Measurements from ENCODE around the gene LSMEM2. TPM values are rescaled to one million over a fixed set of nuclear protein-coding genes. Genes with fewer than 3 reads are reported as not detected.

The LSMEM2 gene
- total RNA-seq, 1 donor from 2014 or later: not detected

- Histone ChIP-seq H3K27me3 (no peaks in the 10 kb centered on the region), H3K36me3 (no peaks in the 10 kb centered on the region), H3K4me3 (peak overlapping the region; percentile 87 to 97), H3K9me3 (no peaks in the 10 kb centered on the region), H3K4me1 (peaks cover 67% of the 10 kb centered on the region), H3K27ac (peak overlapping the region; percentile 92)
- intact Hi-C loops (cut with DNase I): no loop called here
- no peak for DNase-seq (ENCODE audit: extremely low spot score in 2 of 2)
- TF ChIP-seq POLR2AphosphoS5 (IDR thresholded peaks at IDR 0.05; ENCODE audit: insufficient read depth in 1 of 2, low read depth in 1 of 2) (no peak), POLR2A (IDR thresholded peaks at IDR 0.05) (no peak), CTCF (IDR thresholded peaks at IDR 0.05) (no peak)
These were observed 41.7 kb upstream of the LSMEM2 start for GRCh38 chr3:50237133-50237651.

- intact Hi-C loops (cut with DNase I): no loop called here
- Histone ChIP-seq H3K4me1 (peaks cover 75% of the 10 kb centered on the region), H3K27me3 (no peaks in the 10 kb centered on the region), H3K36me3 (no peaks in the 10 kb centered on the region), H3K4me3 (peak overlapping the region; percentile 87 to 97), H3K9me3 (no peaks in the 10 kb centered on the region), H3K27ac (peak overlapping the region; percentile 92)
- TF ChIP-seq CTCF (IDR thresholded peaks at IDR 0.05) (no peak), POLR2A (IDR thresholded peaks at IDR 0.05) (peak in 1 of 2 donors; percentile 25), POLR2AphosphoS5 (IDR thresholded peaks at IDR 0.05; ENCODE audit: insufficient read depth in 1 of 2, low read depth in 1 of 2) (peak; percentile 48 to 71)
- no peak for DNase-seq (ENCODE audit: extremely low spot score in 2 of 2)
These were observed 40.9 kb upstream of the LSMEM2 start for GRCh38 chr3:50237754-50238548.

GRCh38 chr3:50238549-50239026 is 40.3 kb upstream of the LSMEM2 start:
- Histone ChIP-seq H3K36me3 (no peaks in the 10 kb centered on the region), H3K27me3 (no peaks in the 10 kb centered on the region), H3K27ac (peak overlapping the region; percentile 92), H3K4me3 (peak overlapping the region; percentile 87 to 97), H3K9me3 (no peaks in the 10 kb centered on the region), H3K4me1 (peaks cover 81% of the 10 kb centered on the region)
- intact Hi-C loops (cut with DNase I): no loop called here
- no peak for DNase-seq (ENCODE audit: extremely low spot score in 2 of 2)
- TF ChIP-seq CTCF (IDR thresholded peaks at IDR 0.05) (no peak), POLR2AphosphoS5 (IDR thresholded peaks at IDR 0.05; ENCODE audit: insufficient read depth in 1 of 2, low read depth in 1 of 2) (no peak), POLR2A (IDR thresholded peaks at IDR 0.05) (no peak)

- TF ChIP-seq POLR2A (IDR thresholded peaks at IDR 0.05) (no peak), POLR2AphosphoS5 (IDR thresholded peaks at IDR 0.05; ENCODE audit: insufficient read depth in 1 of 2, low read depth in 1 of 2) (no peak), CTCF (IDR thresholded peaks at IDR 0.05) (no peak)
- H3K27ac ChIP-seq: peak overlapping the region; percentile 92
- no peaks in the 10 kb centered on the region for H3K27me3 ChIP-seq
- H3K4me1 ChIP-seq: peaks cover 91% of the 10 kb centered on the region
- H3K9me3 ChIP-seq: no peaks in the 10 kb centered on the region
- DNase-seq (ENCODE audit: extremely low spot score in 2 of 2): no peak
- no peaks in the 10 kb centered on the region for H3K36me3 ChIP-seq
- intact Hi-C loops (cut with DNase I): no loop called here
- H3K4me3 ChIP-seq: no peak overlapping the region
These were observed 39.2 kb upstream of the LSMEM2 start for GRCh38 chr3:50239649-50240048.

GRCh38 chr3:50241163-50241562 is 37.7 kb upstream of the LSMEM2 start:
- peak overlapping the region; percentile 55 for H3K27ac ChIP-seq
- intact Hi-C loops (cut with DNase I): no loop called here
- no peaks in the 10 kb centered on the region for H3K27me3 ChIP-seq
- peaks cover 97% of the 10 kb centered on the region for H3K4me1 ChIP-seq
- TF ChIP-seq POLR2A (IDR thresholded peaks at IDR 0.05) (no peak), CTCF (IDR thresholded peaks at IDR 0.05) (no peak), POLR2AphosphoS5 (IDR thresholded peaks at IDR 0.05; ENCODE audit: insufficient read depth in 1 of 2, low read depth in 1 of 2) (no peak)
- no peaks in the 10 kb centered on the region for H3K36me3 ChIP-seq
- no peak for DNase-seq (ENCODE audit: extremely low spot score in 2 of 2)
- no peak overlapping the region for H3K4me3 ChIP-seq
- H3K9me3 ChIP-seq: no peaks in the 10 kb centered on the region

All from vagina (tissue), 2 donors.